Trophoblast cell (in vitro differentiated cells and primary cell): ENCODE measurements around the gene LHX6.

Experiments
- DNase-seq, 2 donors: peaks; one replicate each; pipeline ENCODE4 v3.0.0-alpha.2; 2016
- H2AFZ ChIP-seq: 2 replicates; pipeline ENCODE4 v1.6.1; 2013; ENCODE audit warnings: low read length, moderate library complexity, mild to moderate bottlenecking; ENCODE audit not compliant: insufficient read depth, poor library complexity
- H2AK5ac ChIP-seq: 2 replicates; pipeline ENCODE4 v1.6.1; 2013; ENCODE audit warnings: mild to moderate bottlenecking, low read length
- H2BK120ac ChIP-seq: 2 replicates; pipeline ENCODE4 v1.6.1; 2013; ENCODE audit warnings: low read length, mild to moderate bottlenecking, moderate library complexity; ENCODE audit not compliant: insufficient read depth, poor library complexity
- H2BK12ac ChIP-seq: 2 replicates; pipeline ENCODE4 v1.6.1; 2013; ENCODE audit warnings: mild to moderate bottlenecking, low read length, moderate library complexity
- H2BK5ac ChIP-seq: 2 replicates; pipeline ENCODE4 v1.6.1; 2013; ENCODE audit warnings: low read length, low read depth, moderate library complexity, mild to moderate bottlenecking; ENCODE audit not compliant: poor library complexity
- H3K14ac ChIP-seq: 2 replicates; pipeline ENCODE4 v1.6.1; 2013; ENCODE audit warnings: mild to moderate bottlenecking, low read length
- H3K18ac ChIP-seq: 2 replicates; pipeline ENCODE4 v1.6.1; 2013; ENCODE audit warnings: mild to moderate bottlenecking, low read length
- H3K23ac ChIP-seq: 2 replicates; pipeline ENCODE4 v1.6.1; 2013; ENCODE audit warnings: low read length
- H3K27ac ChIP-seq: 2 replicates; pipeline ENCODE4 v1.5.1; 2013; ENCODE audit warnings: low read depth, mild to moderate bottlenecking, inconsistent platforms, low read length, moderate library complexity
- H3K27me3 ChIP-seq: 2 replicates; pipeline ENCODE4 v1.6.1; 2013; ENCODE audit warnings: inconsistent platforms, mild to moderate bottlenecking, low read length, moderate library complexity; ENCODE audit not compliant: insufficient read depth
- H3K36me3 ChIP-seq, 2 experiments: 1 replicate in 1 of 2; 2 replicates in 1 of 2; pipeline ENCODE4 v1.6.1; 2013; ENCODE audit warnings: low read length in 2 of 2, mild to moderate bottlenecking in 2 of 2, moderate library complexity in 1 of 2; ENCODE audit not compliant: insufficient read depth in 2 of 2, control insufficient read depth in 1 of 2
- H3K4ac ChIP-seq: 2 replicates; pipeline ENCODE4 v1.6.1; 2013; ENCODE audit warnings: low read depth, mild to moderate bottlenecking, low read length, moderate library complexity
- H3K4me1 ChIP-seq, 2 experiments: 1 replicate in 1 of 2; 2 replicates in 1 of 2; pipeline ENCODE4 v1.6.1; 2013; ENCODE audit warnings: low read length in 2 of 2, mild to moderate bottlenecking in 2 of 2, moderate library complexity in 1 of 2; ENCODE audit not compliant: insufficient read depth in 2 of 2, control insufficient read depth in 1 of 2
- H3K4me2 ChIP-seq: 2 replicates; pipeline ENCODE4 v1.6.1; 2013; ENCODE audit warnings: inconsistent platforms, mild to moderate bottlenecking, low read length, moderate library complexity
- H3K4me3 ChIP-seq: 2 replicates; pipeline ENCODE4 v1.5.1; 2013; ENCODE audit warnings: mild to moderate bottlenecking, low read depth, low read length, inconsistent platforms
- H3K79me1 ChIP-seq: one replicate; pipeline ENCODE4 v1.6.1; 2013; ENCODE audit warnings: low read length
- H3K79me2 ChIP-seq: 2 replicates; pipeline ENCODE4 v1.6.1; 2013; ENCODE audit warnings: low read length, mild to moderate bottlenecking; ENCODE audit not compliant: control insufficient read depth, insufficient read depth, poor library complexity
- H3K9ac ChIP-seq: 2 replicates; pipeline ENCODE4 v1.6.1; 2013; ENCODE audit warnings: mild to moderate bottlenecking, low read length
- H3K9me3 ChIP-seq: 2 replicates; pipeline ENCODE4 v1.6.1; 2013; ENCODE audit warnings: low read depth, mild to moderate bottlenecking, control low read depth, inconsistent platforms, low read length; ENCODE audit not compliant: insufficient read depth
- H4K12ac ChIP-seq: 2 replicates; pipeline ENCODE4 v1.6.1; 2013; ENCODE audit warnings: low read depth, mild to moderate bottlenecking, low read length, moderate library complexity
- H4K8ac ChIP-seq: 2 replicates; pipeline ENCODE4 v1.6.1; 2013; ENCODE audit warnings: low read depth, mild to moderate bottlenecking, low read length, moderate library complexity
- H4K91ac ChIP-seq: one replicate; pipeline ENCODE4 v1.6.1; 2013; ENCODE audit warnings: low read depth, mild to moderate bottlenecking, low read length, moderate library complexity
- WGBS: extraction: QIAGEN DNeasy Blood & Tissue Kit; methylation state at CpG from one replicate; pipeline ENCODE4 v1.1.7; 2013; ENCODE audit warnings: missing lambda C conversion rate; ENCODE audit not compliant: insufficient read length, insufficient coverage; ENCODE audit errors: extremely low coverage; 5-methylcytosine and 5-hydroxymethylcytosine counted together

The LHX6 gene

GRCh38 chr9:122209451-122209850 lies 19.3 kb downstream of the LHX6 start:
- H4K8ac ChIP-seq = no peak overlapping the region
- no peak overlapping the region for H3K23ac ChIP-seq
- H3K9ac ChIP-seq = no peak overlapping the region
- no peak overlapping the region for H3K4me3 ChIP-seq
- H3K4me1 ChIP-seq = peaks cover 3 to 4% of the 10 kb centered on the region in 2 experiments
- no peak overlapping the region for H2BK120ac ChIP-seq
- no peaks in the 10 kb centered on the region for H3K79me2 ChIP-seq
- H2BK5ac ChIP-seq = no peak overlapping the region
- no peak overlapping the region for H3K4ac ChIP-seq
- H3K14ac ChIP-seq = no peak overlapping the region
- DNase-seq = no peak
- H3K4me2 ChIP-seq = no peak overlapping the region
- H3K36me3 ChIP-seq = no peaks in the 10 kb centered on the region
- no peak overlapping the region for H2AK5ac ChIP-seq
- H3K18ac ChIP-seq = no peak overlapping the region
- H3K27me3 ChIP-seq = peaks cover 27% of the 10 kb centered on the region
- H4K12ac ChIP-seq = no peak overlapping the region
- H3K9me3 ChIP-seq = peaks cover 15% of the 10 kb centered on the region
- no CpG with 5 or more reads among the region's 12 CpGs for WGBS
- no peak overlapping the region for H4K91ac ChIP-seq
- H2AFZ ChIP-seq = no peak overlapping the region
- no peak overlapping the region for H3K27ac ChIP-seq
- H3K79me1 ChIP-seq = no peaks in the 10 kb centered on the region
- H2BK12ac ChIP-seq = no peak overlapping the region

GRCh38 chr9:122207096-122207495 lies 21.7 kb downstream of the LHX6 start:
- H3K4ac ChIP-seq = no peak overlapping the region
- H4K91ac ChIP-seq = no peak overlapping the region
- H4K8ac ChIP-seq = no peak overlapping the region
- H4K12ac ChIP-seq = no peak overlapping the region
- H3K79me1 ChIP-seq = no peaks in the 10 kb centered on the region
- H2BK12ac ChIP-seq = no peak overlapping the region
- H3K4me3 ChIP-seq = no peak overlapping the region
- no peak overlapping the region for H2BK120ac ChIP-seq
- H3K4me2 ChIP-seq = no peak overlapping the region
- H3K14ac ChIP-seq = no peak overlapping the region
- H2BK5ac ChIP-seq = no peak overlapping the region
- no peak overlapping the region for H3K18ac ChIP-seq
- no peaks in the 10 kb centered on the region for H3K79me2 ChIP-seq
- no peak overlapping the region for H3K27ac ChIP-seq
- H2AFZ ChIP-seq = no peak overlapping the region
- no CpG with 5 or more reads among the region's 9 CpGs for WGBS
- H3K23ac ChIP-seq = no peak overlapping the region
- H3K9me3 ChIP-seq = peaks cover 4% of the 10 kb centered on the region
- no peaks in the 10 kb centered on the region for H3K36me3 ChIP-seq
- H3K4me1 ChIP-seq = no peaks in the 10 kb centered on the region
- DNase-seq = no peak
- no peak overlapping the region for H3K9ac ChIP-seq
- H2AK5ac ChIP-seq = no peak overlapping the region
- H3K27me3 ChIP-seq = peaks cover 7% of the 10 kb centered on the region

GRCh38 chr9:122206118-122207046 lies 22.4 kb downstream of the LHX6 start:
- H3K18ac ChIP-seq = no peak overlapping the region
- H3K36me3 ChIP-seq = no peaks in the 10 kb centered on the region
- no peak for DNase-seq
- no peak overlapping the region for H4K8ac ChIP-seq
- H2BK120ac ChIP-seq = no peak overlapping the region
- H3K79me1 ChIP-seq = no peaks in the 10 kb centered on the region
- no peak overlapping the region for H3K4me3 ChIP-seq
- H3K9ac ChIP-seq = no peak overlapping the region
- H3K27me3 ChIP-seq = peaks cover under 1% of the 10 kb centered on the region
- H3K4me2 ChIP-seq = no peak overlapping the region
- H3K79me2 ChIP-seq = no peaks in the 10 kb centered on the region
- H3K23ac ChIP-seq = no peak overlapping the region
- no peak overlapping the region for H4K12ac ChIP-seq
- no peak overlapping the region for H2BK12ac ChIP-seq
- H3K4ac ChIP-seq = no peak overlapping the region
- no peak overlapping the region for H2BK5ac ChIP-seq
- H2AK5ac ChIP-seq = no peak overlapping the region
- H3K4me1 ChIP-seq = no peaks in the 10 kb centered on the region
- no peak overlapping the region for H4K91ac ChIP-seq
- H3K9me3 ChIP-seq = peaks cover 4% of the 10 kb centered on the region
- H2AFZ ChIP-seq = no peak overlapping the region
- no CpG with 5 or more reads among the region's 9 CpGs for WGBS
- no peak overlapping the region for H3K27ac ChIP-seq
- no peak overlapping the region for H3K14ac ChIP-seq

- no peak overlapping the region for H4K12ac ChIP-seq
- no peaks in the 10 kb centered on the region for H3K79me2 ChIP-seq
- H3K9ac ChIP-seq = no peak overlapping the region
- no peak overlapping the region for H2AFZ ChIP-seq
- H3K36me3 ChIP-seq = no peaks in the 10 kb centered on the region
- H3K79me1 ChIP-seq = no peaks in the 10 kb centered on the region
- H4K91ac ChIP-seq = no peak overlapping the region
- no peaks in the 10 kb centered on the region for H3K27me3 ChIP-seq
- no CpG with 5 or more reads among the region's 8 CpGs for WGBS
- H3K14ac ChIP-seq = no peak overlapping the region
- H3K4me3 ChIP-seq = no peak overlapping the region
- no peak for DNase-seq
- no peak overlapping the region for H4K8ac ChIP-seq
- no peak overlapping the region for H3K4ac ChIP-seq
- no peak overlapping the region for H3K23ac ChIP-seq
- H2AK5ac ChIP-seq = no peak overlapping the region
- H3K9me3 ChIP-seq = peaks cover 4% of the 10 kb centered on the region
- H2BK12ac ChIP-seq = no peak overlapping the region
- no peak overlapping the region for H3K27ac ChIP-seq
- no peak overlapping the region for H3K18ac ChIP-seq
- no peak overlapping the region for H3K4me2 ChIP-seq
- H2BK120ac ChIP-seq = no peak overlapping the region
- H2BK5ac ChIP-seq = no peak overlapping the region
- no peaks in the 10 kb centered on the region for H3K4me1 ChIP-seq
Observed at GRCh38 chr9:122205176-122205575, 23.6 kb downstream of the LHX6 start.
